Uterus (tissue), 2 donors: ENCODE measurements around the gene ATP5PD.

ENCODE experiments used
- POLR2A ChIP-seq, 2 donors: fragments of 450-650 bp; IDR thresholded peaks; one replicate each; pipeline ENCODE4 v1.6.1; 2016; ENCODE audit warnings: antibody characterized with exemption in 2 of 2, mild to moderate bottlenecking in 1 of 2, moderate library complexity in 1 of 2
- TF ChIP-seq, protein P1 (sequence below), 4 experiments: fragments of 200-600 bp in 2 of 4; fragments of 450-650 bp in 2 of 4; sonication (generic) in 2 of 4; IDR thresholded peaks; one replicate each; pipeline ENCODE4 v1.5.1; 2016 to 2019; ENCODE audit warnings: antibody characterized with exemption in 4 of 4, mild to moderate bottlenecking in 2 of 4, moderate library complexity in 1 of 4

DNA sequence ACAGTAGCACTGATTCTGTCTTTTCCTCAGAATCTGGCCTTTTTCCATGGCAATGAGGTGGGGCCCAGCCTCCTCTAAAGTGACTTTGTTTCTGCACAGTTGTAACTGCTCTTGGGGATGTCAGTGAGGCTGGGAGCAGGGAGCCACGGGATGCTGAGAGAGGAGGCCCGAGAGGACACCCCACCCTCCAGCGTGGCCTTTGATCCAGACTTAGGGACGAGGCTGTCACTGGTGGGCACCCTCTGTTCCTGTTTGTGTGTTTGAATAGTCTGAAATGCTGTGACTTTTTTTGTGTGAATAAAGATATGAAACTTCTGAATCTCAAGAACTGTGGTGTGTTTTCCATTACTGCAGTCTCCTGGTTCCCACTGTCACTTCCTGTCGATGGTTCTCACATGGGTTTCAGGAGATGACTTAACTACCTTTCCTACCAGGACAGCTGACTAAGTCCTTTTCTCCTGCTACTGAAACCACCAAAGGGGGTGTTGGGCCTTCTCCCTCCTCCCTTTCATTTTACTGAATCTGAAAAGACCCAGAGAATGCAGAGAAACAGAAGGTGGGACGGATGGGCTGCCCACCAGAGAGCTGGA lies 18.9 kb upstream of the ATP5PD start:
- TF ChIP-seq, protein P1, sequence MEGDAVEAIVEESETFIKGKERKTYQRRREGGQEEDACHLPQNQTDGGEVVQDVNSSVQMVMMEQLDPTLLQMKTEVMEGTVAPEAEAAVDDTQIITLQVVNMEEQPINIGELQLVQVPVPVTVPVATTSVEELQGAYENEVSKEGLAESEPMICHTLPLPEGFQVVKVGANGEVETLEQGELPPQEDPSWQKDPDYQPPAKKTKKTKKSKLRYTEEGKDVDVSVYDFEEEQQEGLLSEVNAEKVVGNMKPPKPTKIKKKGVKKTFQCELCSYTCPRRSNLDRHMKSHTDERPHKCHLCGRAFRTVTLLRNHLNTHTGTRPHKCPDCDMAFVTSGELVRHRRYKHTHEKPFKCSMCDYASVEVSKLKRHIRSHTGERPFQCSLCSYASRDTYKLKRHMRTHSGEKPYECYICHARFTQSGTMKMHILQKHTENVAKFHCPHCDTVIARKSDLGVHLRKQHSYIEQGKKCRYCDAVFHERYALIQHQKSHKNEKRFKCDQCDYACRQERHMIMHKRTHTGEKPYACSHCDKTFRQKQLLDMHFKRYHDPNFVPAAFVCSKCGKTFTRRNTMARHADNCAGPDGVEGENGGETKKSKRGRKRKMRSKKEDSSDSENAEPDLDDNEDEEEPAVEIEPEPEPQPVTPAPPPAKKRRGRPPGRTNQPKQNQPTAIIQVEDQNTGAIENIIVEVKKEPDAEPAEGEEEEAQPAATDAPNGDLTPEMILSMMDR (IDR thresholded peaks at IDR 0.05): no peak
- TF ChIP-seq POLR2A (IDR thresholded peaks at IDR 0.05): no peak
